GM12875 (cell line): ENCODE data around the gene ENO3.

ENCODE experiments used
- H3K4me3 ChIP-seq: one replicate; pipeline ENCODE4 v1.5.1; 2011; ENCODE audit warnings: low read depth, low read length, control low read depth
- CTCF ChIP-seq: IDR thresholded peaks from 2 replicates; pipeline ENCODE4 v1.5.1; 2011; ENCODE audit warnings: low read depth, mild to moderate bottlenecking, control low read depth, inconsistent platforms, low read length, moderate library complexity, borderline replicate concordance; ENCODE audit not compliant: insufficient read depth

ENO3 gene

DNA sequence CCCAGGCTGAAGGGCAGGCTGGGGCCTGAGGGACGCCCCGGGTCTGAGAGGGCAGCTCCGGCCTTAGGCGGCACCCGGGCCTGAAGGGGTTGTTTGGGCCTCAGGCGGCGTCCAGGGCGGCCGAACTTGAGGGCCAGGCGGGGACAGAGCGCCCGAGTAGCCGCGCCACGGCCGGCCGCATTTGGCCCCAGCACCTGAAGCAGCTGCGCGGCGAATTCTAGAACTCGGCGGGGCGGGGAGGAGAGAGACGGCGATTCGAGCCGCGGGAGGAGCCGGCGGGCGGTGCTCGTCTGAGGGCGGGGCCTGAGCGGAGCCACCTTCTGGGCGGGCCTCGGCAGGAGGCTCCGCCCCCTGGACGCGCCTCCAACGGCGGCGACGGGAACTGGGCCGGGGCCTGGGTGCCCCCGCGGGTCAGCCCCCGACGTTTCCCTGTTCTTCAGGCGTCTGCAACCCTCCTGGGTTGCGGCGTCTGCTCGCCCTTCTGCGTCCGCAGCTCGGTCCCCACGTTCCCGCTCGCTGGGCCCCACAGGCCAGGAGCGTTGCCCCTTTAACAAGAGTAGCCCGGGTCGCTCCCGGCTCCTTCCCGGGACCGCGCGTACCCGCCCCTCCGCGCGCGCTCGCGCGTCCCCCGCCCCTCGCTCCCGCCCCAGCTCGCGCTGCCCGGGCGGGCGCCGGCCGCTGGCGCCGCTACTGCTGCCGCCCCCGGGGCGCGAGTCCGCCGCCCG, 46.5 kb downstream of the ENO3 start, which contains the start of the genes INCA1 and KIF1C:
INCA1 (minus strand) TSS at position 221 of the 725 bp plus-strand sequence. CDS start 3,085 bp downstream, outside the sequence.
KIF1C (plus strand) TSS at position 649 of the 725 bp plus-strand sequence. CDS start 2,297 bp downstream, outside the sequence.
- peak within 1 kb of the TSS; percentile 70 for H3K4me3 ChIP-seq

DNA sequence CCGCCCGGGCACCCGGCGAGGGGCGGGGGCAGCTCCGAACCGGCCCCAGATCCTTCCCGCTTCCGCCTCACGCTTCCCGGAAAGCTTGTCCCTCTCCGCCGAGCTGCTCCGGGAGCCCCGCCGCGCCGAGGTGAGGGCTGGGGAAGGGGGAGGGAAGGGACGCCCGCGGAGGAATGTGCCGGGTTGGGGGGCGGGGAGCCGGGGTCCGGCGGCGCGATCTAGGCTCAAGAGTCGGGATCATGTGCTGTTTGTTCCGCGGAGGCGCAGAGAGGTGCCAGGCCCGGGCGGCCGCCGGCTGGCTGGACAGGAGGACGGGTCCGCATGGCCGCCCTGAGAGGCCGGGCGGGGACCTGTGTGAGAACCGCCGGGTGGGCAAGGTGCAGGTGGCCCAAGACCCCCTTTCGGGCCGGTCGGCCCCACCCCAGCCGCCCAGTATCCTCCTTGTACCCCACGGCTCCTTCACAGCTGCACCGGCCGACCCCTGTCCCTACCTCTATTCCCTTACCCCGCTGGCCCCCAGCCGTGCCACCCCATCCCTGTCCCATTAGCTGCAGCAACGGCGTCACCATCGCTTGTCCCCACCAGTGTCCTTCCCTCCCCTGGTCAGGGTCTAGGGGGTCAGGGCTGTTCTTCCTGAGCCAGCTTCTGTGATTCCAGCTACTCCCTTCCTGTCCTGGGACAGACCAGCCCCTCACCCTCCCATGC, 47.3 kb downstream of the ENO3 start:
- no peak for TF ChIP-seq CTCF
- peak overlapping the region; percentile 70 for H3K4me3 ChIP-seq

More for the DNA sequence above, 46.5 kb downstream of the ENO3 start, which contains the start of the genes INCA1 and KIF1C:
- TF ChIP-seq CTCF, result no peak

- H3K4me3 ChIP-seq, result peak overlapping the region; percentile 70
- no peak for TF ChIP-seq CTCF
These were observed 48.0 kb downstream of the ENO3 start for GRCh38 chr17:4998732-4999429.

DNA sequence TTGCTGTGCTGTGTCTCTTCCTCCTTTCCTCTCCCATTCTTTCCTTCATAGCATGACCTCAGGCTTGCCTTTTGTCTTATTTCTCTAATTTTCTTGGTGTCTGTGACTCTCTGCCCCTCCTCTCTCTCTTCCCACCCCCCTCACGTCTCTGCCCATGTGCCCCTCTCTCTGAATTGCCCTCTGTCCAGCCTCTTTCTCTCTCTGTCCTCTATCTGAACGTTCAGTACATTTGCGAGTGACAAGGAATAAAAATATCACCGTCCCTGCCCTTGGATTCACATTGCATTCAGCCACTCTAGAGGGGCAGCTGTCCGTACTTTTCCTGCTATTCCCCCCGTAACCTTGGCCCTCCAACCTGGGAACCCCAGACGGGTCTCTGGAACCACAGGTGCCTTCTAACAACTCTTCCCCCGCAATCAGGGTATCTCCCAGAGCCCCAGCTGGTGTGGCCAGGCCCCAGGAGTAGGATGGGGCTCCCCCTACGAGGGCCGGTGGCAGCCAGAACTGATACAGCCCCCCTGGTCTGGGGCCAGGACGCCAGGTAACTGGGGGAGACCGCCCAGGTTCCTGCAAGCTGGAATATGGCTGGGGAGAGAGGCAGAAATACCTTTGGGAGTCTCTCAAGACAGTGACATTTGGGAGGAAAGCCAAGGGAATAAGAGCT, 48.6 kb downstream of the ENO3 start:
- TF ChIP-seq CTCF, result no peak
- H3K4me3 ChIP-seq, result peak overlapping the region; percentile 70

- H3K4me3 ChIP-seq, result no peak overlapping the region
These were observed 49.3 kb downstream of the ENO3 start for GRCh38 chr17:5000237-5000639.

More at GRCh38 chr17:5000237-5000639, 49.3 kb downstream of the ENO3 start:
- no peak for TF ChIP-seq CTCF
